NT2/D1 (cell line): ENCODE results near the gene PCDHGC3.

Source experiments
- SUZ12 ChIP-seq: IDR thresholded peaks from 2 replicates; pipeline ENCODE4 v1.6.1; 2011; ENCODE audit not compliant: insufficient read length, insufficient read depth; ENCODE audit errors: extremely low read depth
- YY1 ChIP-seq: IDR thresholded peaks from 2 replicates; pipeline ENCODE4 v1.6.1; 2011; ENCODE audit not compliant: insufficient read length, insufficient read depth
- ZNF274 ChIP-seq: IDR thresholded peaks from 2 replicates; pipeline ENCODE4 v1.6.1; 2011; ENCODE audit warnings: mild to moderate bottlenecking, low read depth, low read length

DNA sequence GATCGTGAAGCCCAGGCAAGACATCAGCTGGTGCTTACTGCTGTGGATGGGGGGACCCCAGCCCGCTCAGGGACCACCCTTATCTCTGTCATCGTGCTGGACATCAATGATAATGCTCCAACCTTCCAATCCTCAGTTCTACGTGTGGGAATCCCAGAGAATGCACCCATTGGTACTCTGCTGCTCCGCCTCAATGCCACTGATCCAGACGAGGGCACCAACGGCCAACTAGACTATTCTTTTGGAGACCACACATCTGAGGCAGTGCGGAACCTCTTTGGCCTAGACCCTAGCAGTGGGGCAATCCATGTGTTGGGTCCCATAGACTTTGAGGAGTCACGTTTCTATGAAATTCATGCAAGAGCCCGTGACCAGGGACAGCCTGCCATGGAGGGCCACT, 14.1 kb downstream of the PCDHGC3 start:
- no peak for TF ChIP-seq ZNF274
- TF ChIP-seq YY1 = no peak
- no peak for TF ChIP-seq SUZ12
